Right hindlimb (tissue), 1 donor: ENCODE results near the gene DEGS2.

Experiments used
- DNase-seq: peaks from one replicate; pipeline ENCODE4 v3.0.0-alpha.2; 2018

DEGS2 gene

DNA sequence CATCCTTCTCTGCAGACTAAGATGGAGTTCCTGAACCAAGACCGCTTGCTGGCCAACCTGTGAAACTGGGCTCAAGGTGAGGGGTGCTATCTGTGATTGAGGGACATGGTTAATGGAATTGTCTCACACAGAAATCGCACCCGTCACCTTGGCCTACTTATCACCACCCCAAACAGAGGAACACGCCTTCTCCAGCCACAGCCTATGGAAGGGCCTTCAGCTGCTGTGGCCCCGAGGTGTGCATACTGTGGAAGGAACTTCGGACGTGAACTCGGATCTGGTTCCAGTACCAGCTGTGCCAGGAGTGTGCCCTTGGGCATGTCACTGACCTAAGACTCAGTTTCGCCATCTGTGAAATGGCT, 49.9 kb downstream of the DEGS2 start:
- DNase-seq = no peak

DNA sequence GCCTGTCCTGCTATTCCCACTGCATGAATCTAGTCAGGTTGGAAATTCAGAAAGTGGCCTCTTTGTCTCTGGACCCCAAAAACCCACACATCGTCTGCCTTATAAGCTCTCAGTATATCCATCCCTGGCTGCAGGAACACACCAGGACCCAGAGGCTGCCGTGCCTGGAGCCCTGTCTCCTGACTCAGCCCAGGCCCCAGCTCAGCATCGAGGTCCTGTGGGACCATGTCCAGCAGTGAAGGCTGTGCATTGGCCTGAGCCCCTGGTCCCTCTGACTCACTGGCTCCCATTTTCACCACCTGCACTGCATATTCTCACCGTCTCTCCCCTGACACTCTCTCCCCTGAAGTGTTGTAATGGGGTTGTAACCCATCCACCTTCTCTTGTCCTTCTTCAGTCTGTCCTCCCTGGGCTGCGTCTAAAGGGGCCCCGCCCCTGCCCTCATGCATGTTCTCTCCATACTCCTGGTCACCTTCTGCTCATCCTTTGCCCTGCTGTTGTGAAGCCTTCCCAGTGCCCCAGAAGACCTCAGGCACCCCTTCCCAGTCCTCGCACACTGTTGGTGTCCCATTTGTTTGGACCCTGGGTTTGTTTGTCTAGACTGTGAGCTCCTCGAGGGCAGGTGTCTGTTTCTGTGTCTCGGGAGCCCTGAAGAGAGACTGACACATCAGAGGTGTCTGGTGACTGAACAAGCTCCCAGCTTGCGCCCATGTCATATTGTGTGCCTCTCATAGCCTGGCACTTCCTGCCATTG, 50.4 kb downstream of the DEGS2 start:
- DNase-seq = no peak

DNA sequence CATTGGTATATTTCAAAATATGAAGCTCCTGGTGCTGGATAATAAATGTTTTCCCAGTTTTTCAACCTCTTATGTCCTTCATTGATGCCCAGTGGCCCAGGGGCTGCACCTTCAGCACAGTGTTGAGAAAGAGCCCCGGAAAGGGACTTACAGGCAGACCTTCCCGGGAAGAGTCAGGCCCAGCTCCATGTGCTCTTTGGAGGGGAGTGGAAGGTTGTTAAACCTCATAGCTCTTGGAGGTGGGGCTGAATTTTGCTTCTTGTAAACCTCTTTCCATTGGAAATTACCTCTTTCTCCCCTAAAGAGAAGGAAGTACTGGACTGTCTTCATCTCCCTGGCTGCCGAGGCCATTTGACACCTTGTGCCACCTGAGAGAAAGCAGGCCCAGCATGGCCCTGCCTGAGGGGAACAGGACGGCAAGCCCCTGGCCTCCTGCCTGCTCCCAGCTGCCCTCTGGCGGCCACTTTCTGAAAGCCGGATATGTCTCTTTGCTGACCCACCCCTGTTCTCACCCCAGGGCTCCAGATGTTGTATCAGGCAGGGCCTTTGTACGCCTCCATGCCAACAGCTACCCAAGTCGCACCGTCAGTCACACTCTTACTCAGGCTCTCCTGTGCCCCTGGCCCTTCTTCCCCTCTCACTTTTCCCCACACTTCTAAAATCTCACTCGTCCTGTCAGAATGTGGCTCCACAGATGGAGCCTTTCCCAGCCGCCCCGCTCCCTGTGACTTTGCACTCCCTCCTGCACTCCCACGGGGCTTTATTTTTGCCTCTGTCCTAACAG, 51.2 kb downstream of the DEGS2 start:
- DNase-seq = peak; percentile 83

DNA sequence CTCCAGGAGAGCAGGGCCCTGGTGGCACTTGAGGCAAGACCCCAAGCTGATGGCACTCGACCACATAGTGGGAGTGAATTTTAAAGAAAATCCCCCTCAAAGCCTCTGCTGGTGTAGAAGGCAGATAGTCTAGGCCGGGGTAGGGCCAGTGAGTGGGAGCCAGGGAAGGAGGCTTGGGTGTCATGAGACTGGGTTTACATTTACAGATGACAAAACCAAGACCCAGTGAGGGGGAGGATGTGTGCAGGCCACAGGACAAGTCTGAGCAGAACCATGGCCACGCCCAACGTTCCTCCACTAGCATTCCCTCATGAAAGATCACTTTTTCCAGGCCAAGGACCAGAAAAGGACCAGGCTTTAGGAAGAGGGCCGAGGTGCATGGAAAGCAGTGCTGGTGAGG, 52.2 kb downstream of the DEGS2 start:
- no peak for DNase-seq

DNA sequence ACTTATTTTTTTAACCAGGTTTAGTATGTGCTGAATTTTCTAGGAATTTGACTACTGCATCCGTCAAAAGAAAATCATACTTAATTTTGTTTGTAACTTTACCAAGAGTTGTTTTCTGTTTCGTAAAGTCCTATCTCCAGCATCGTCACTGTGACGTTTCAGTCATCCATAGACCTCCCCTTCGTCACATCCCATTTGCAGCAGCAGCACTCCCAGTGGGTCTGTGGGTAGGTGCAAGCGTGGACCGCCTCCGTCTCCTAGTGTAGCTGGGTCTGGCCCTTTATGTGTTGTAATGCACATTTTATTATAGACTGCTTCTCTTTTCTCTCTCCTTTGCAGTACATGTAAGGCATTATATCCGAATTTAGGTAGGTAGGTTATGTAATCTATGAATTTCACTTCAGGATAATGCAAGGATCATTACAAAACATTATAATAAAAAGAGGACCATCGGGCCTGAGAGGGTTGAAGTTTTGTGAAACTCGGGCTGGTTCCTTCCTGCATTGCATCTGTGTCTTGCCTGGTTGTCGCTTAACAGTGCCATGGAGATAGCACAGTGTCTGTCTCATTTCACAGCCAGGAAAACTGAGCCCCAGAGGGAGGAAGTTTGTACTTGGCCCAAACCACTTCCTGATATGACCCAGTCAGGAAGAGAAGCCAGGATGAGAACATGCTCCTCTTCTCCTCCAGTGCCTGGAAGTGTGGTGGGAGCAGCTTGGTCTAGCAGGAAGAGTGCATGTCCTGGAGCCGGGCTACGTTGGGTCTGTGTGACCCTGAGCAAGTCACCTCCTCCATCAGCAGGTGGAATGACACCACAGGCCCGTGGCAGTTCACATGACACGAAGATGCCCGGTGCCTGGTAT, 53.0 kb downstream of the DEGS2 start:
- DNase-seq = no peak

DNA sequence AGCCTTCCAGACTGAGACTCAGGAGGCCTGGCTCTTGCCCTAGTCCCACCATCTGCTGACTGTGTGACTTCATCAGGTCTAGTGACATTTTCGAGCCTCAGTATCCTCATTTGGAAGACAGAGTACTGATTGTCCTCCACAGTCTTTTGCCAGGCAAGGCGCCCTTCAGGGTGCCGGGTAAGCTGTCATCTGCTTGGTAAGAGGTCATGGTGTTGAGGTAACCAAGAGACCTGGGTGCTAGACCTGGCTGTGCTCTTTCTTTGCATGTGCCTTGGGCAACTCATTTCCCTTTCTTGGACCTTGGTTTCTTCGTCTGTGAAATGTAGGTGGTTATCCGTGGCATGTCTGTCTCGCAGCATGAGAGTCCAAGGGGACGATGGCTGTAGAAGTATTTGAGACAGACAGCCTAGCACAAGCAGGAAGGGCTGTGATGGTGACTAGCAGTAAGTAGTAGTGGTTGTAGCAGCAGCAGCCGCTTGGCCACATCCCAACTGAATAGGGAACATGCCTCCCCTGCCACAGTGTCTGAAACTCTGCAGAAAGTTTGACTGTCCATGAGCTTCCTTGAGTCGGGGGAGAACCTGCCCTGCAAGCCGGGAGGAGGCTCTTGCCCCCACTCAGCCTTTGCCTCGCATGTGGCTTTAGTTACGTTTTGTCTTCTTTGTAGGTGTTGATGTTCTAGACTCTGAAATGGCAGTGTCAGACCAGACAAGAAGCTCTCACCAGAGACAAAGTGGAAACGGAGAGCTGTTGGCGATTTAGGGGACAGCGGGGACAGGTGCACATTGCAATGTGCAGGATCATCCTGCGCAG, 53.9 kb downstream of the DEGS2 start:
- no peak for DNase-seq

DNA sequence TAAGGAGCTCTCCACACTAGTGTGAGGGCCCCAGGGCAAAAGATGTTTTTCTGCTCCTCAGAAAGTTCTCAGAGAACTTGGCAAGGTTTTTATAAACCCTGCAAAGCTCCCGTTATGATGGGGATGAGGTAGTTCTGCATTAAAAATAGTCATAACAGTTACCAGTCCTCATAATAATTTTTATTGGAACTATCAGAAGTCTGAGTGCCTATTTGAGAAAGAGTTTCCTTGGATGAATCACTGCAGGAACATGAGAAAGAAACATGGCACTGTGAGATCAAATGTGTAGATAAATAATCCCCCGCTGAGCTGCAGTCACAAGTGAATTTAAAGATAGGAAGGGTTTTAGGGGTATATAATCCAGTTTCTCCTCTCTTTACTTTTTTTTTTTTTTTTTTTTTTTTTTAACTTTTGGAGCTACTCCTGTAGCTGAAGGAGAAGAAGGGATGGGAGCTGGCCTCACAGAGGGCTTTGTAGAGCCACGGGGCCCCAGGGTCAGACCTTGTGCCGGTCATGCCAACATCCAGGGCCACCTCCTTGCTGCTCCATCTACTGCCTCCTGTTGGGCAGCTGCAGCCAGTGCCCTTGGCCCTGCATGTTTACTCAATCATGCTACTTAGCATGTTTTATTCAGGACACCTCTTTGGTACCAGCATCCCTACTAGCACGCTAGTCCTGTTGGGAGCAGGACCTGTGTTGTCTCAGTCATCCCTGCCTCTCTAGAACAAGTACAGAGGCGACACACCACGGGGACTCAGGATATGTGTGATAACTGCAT, 54.7 kb downstream of the DEGS2 start:
- DNase-seq = no peak

DNA sequence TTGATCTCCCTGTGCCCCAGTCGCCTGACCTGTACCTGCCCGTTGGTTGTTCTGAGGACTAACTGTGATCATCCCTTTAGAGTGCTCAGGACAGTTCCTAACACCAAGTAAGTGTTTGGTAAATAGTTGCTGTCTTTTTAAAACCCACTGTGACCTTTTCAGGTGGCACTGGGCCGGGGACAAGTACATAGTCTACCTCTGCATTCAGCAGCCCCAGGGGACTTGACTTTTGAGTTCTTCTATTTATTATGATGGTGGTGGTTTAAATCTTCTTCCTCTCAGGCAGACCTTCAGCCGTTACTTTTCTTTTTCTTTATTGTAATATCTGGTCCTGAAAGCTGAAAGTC, 55.5 kb downstream of the DEGS2 start:
- no peak for DNase-seq

DNA sequence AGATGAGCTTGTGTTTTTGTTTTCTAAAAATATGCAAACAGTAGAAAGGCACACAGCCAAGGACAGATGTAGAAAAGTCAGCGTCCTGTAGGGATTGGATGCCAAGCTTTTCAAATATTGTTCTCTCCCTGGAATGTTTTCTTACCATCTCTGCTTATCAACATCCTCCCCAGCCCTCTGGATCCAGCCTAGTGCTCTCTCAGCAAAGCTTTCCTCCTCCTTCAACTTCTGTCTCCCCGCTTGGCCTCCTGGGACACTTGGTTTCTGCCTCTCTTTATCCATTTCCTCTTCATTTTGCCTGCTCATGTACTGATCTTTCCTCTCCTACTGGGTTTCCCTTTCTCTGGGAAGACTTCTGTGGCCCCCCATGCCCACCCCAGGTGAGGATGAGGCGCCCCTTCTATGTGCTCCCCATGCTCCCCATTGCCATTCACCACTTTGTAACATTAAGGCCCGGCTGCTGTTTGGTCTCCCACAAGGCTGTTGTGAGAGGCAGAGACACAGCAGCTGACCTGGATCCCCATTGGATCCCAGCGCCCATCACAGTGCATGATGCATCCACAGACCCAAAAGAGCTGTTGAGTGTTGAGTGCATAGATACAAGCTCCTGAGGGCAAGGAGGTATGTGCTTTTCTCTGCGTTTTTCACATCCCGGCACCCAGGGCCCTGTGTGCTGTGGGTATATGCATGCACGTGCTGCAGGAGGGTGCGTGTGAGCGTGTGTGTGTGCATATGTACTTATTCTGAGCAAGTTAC, 56.0 kb downstream of the DEGS2 start:
- no peak for DNase-seq

DNA sequence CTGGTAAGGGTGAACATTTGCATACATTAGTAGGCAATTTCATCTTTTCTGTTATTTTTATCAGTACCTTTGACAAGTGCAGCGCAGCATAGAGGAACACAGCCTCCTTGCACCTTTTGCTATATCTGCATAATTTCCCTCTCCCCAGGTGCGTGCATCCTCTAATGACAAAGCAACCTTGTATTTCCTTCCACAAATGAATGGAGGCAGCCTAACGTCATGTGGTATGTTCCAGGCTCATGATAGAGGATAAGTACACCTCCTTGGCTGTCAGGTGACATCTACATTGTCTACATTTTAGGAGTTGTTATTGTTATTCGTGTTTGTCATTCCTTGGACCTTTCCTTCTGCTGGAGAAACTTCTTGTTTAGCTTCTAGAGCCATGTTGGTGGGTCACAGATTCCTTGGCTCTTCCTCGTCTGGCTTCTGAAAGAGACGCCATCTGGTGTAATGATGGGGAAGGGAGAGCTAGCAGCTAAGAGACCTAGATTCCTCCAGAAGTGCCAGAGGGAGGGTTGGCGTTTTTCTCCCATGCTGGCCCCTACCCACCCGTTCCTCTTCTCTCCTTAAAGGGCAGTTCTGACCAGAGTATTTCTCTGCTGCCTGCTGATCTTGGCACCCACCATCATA, 57.2 kb downstream of the DEGS2 start:
- no peak for DNase-seq

DNA sequence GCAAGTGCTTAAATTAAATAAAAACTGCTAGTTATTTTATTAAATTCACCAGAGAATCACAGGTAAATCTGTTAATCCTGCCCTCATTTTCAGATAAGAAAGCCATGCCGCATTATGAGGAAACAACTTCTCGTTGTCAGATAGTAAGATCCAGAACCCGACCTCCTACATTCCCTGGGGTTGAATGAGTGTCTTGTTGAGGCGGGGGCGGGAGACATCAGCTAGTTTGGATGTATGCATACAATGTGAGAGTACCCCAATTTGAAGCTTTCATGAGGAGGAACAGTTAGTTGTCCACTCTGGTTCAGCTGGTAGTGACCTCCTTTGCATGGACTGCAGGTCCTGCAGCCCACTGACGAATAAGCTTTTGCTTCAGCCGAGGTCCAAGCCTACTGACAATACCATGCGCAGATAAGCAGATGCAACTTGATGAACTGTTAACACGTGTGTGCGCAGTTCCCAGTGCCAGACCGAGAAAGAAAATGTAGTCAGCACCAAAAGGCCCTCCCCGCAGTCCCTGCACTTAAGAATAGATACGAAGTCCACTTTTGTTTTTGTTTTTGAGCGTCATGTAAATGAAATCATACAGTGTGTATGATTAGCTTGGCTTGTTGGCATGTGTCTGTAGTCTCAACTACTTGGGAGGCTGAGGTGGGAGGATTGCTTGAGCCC, 59.3 kb downstream of the DEGS2 start:
- DNase-seq = no peak

DNA sequence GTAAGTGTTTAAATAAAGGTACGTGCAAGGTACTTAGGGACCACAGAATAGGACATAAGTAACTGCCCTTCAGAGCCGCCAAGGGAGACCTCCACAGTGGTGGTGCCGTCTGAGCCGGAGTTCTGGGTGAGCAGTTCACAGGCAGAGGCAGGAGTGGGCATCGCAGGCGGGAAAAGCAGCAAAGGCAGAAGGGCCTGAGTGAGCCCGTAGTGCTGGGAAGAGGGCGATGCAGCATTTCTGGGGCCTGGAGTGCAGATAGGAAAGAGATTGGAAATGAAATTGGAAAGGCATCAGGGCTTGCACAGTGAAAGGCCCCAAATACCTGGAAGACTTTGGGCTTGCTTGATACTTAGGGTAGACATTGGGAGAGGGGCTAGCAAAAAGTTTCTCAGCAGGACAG, 61.3 kb downstream of the DEGS2 start:
- no peak for DNase-seq

DNA sequence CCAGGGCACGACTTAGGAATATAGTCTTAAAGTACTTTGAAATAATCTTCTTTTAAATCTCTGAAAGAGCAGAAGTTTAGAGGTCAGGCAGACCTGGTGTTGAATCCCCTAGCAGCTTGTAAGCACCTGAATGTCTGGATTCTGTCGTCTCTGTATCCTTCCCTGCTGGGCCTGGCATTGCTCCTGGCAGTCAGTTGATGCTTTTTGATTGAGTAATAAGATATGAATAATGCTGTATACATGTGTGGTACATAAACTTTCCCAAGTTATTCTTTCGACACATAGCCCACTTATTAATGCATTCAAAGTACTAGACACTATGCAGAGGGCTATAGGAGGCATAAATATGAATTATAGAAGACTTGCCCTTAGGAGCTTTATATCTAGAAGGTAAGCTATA, 62.8 kb downstream of the DEGS2 start:
- no peak for DNase-seq
